Airway epithelial cell (primary cell): ENCODE measurements around the gene B4GALT3. TPM values are rescaled to one million over a fixed set of nuclear protein-coding genes. Genes with fewer than 3 reads are reported as not detected.

ENCODE experiments used
- total RNA-seq: library from RNA; depleted of rRNA; stranded (reverse); fragments of >200 nt; gene quantifications from 2 replicates; pipeline ENCODE4 v1.2.3, GENCODE V29; 2015

Gene B4GALT3
- 31.2 and 35.7 TPM in 2 replicates for total RNA-seq

GRCh38 chr1:161177112-161177935 is at the start of gene B4GALT3:
Gene B4GALT3 (minus strand): TSS chr1:161177507. CDS start chr1:161176060, 1,447 bp downstream.

GRCh38 chr1:161225534-161226319 is 48.4 kb upstream of the B4GALT3 start, which contains the start of gene TOMM40L:
Gene TOMM40L (plus strand): TSS chr1:161226060. CDS start chr1:161226490, 430 bp downstream.

GRCh38 chr1:161215076-161215475 is 37.8 kb upstream of the B4GALT3 start, which contains the start of gene FCER1G:
Gene FCER1G (plus strand): TSS chr1:161215295. CDS start chr1:161215322, 27 bp downstream.

GRCh38 chr1:161201836-161202712 is 24.8 kb upstream of the B4GALT3 start, which contains the start of gene NDUFS2:
Gene NDUFS2 (plus strand): TSS chr1:161202367. CDS start chr1:161202386, 19 bp downstream.

GRCh38 chr1:161198897-161199431 is 21.7 kb upstream of the B4GALT3 start, which contains the start of gene ADAMTS4:
Gene ADAMTS4 (minus strand): TSS chr1:161199054. CDS start chr1:161198627, 427 bp downstream.

GRCh38 chr1:161165742-161166668 is 11.3 kb downstream of the B4GALT3 start, which contains the start of gene PPOX:
Gene PPOX (plus strand): TSS chr1:161166426. CDS start chr1:161166848, 422 bp downstream.

GRCh38 chr1:161159087-161159912 is 18.0 kb downstream of the B4GALT3 start, which contains the start of gene USP21:
Gene USP21 (plus strand): TSS chr1:161159500. CDS start chr1:161160641, 1,141 bp downstream.

GRCh38 chr1:161153682-161154337 is 23.5 kb downstream of the B4GALT3 start, which contains the start of gene UFC1:
Gene UFC1 (plus strand): TSS chr1:161153978. CDS start chr1:161153998, 20 bp downstream.

GRCh38 chr1:161132410-161133219 is 44.7 kb downstream of the B4GALT3 start, which contains the start of gene DEDD:
Gene DEDD (minus strand): TSS chr1:161132667. CDS start chr1:161124462, 8,205 bp downstream.

Other genes with a start within 250 kb of the B4GALT3 start
- gene ITLN2, start 222.7 kb downstream of the B4GALT3 start, total RNA-seq: not detected in 2 replicates
- 117 and 131 TPM in 2 replicates for gene F11R, start 156.4 kb downstream of the B4GALT3 start, total RNA-seq
- 110 and 112 TPM in 2 replicates for gene TSTD1, start 138.5 kb downstream of the B4GALT3 start, total RNA-seq
- gene USF1, start 131.5 kb downstream of the B4GALT3 start, total RNA-seq: 39.4 and 40.9 TPM in 2 replicates
- 0.19 and 0.28 TPM in 2 replicates for gene ARHGAP30, start 107.6 kb downstream of the B4GALT3 start, total RNA-seq
- 43.1 and 50.0 TPM in 2 replicates for gene NECTIN4, start 87.9 kb downstream of the B4GALT3 start, total RNA-seq
- 3.3 and 6.5 TPM in 2 replicates for gene KLHDC9, start 79.1 kb downstream of the B4GALT3 start, total RNA-seq
- 76.4 and 100 TPM in 2 replicates for gene PFDN2, start 59.5 kb downstream of the B4GALT3 start, total RNA-seq
- gene NIT1, start 59.4 kb downstream of the B4GALT3 start, total RNA-seq: 32.2 and 35.6 TPM in 2 replicates
- 14.2 and 23.0 TPM in 2 replicates for gene DEDD, start 44.8 kb downstream of the B4GALT3 start, total RNA-seq
- 43.8 and 68.1 TPM in 2 replicates for gene UFC1, start 23.5 kb downstream of the B4GALT3 start, total RNA-seq
- 10.2 and 11.5 TPM in 2 replicates for gene USP21, start 18.0 kb downstream of the B4GALT3 start, total RNA-seq
- 12.6 and 14.7 TPM in 2 replicates for gene PPOX, start 11.1 kb downstream of the B4GALT3 start, total RNA-seq
- gene ADAMTS4, start 21.5 kb upstream of the B4GALT3 start, total RNA-seq: 0.05 and 0.07 TPM in 2 replicates
- 87.7 and 96.5 TPM in 2 replicates for gene NDUFS2, start 24.9 kb upstream of the B4GALT3 start, total RNA-seq
- gene FCER1G, start 37.8 kb upstream of the B4GALT3 start, total RNA-seq: 0.42 TPM in 1 of 2 replicates, not detected in the other
- not detected in 2 replicates for gene APOA2, start 46.1 kb upstream of the B4GALT3 start, total RNA-seq
- gene TOMM40L, start 48.6 kb upstream of the B4GALT3 start, total RNA-seq: 11.2 and 14.1 TPM in 2 replicates
- not detected in 2 replicates for gene NR1I3, start 60.7 kb upstream of the B4GALT3 start, total RNA-seq
- 1.3 and 1.9 TPM in 2 replicates for gene PCP4L1, start 81.2 kb upstream of the B4GALT3 start, total RNA-seq
- 1.2 and 2.2 TPM in 2 replicates for gene MPZ, start 132.5 kb upstream of the B4GALT3 start, total RNA-seq
- gene SDHC, start 136.9 kb upstream of the B4GALT3 start, total RNA-seq: 45.1 and 53.2 TPM in 2 replicates
- not detected in 2 replicates for gene CFAP126, start 190.4 kb upstream of the B4GALT3 start, total RNA-seq